HG03196 (cell line): Measurements from ENCODE around the gene TRAIP.
"Not testable (repeated sequence)": the region's sequence is repeated elsewhere in the genome, so short reads cannot be mapped to it uniquely, and the experiment has no call there.

Source experiments
- ATAC-seq: cut with Tn5 transposase; IDR thresholded peaks from one replicate; pipeline ENCODE4 v1.9.1; 2021; ENCODE audit not compliant: unreplicated experiment

Gene TRAIP

GRCh38 chr3:49831341-49831740, 25.0 kb downstream of the TRAIP start:
- ATAC-seq: no peak

GRCh38 chr3:49826016-49826415, 30.3 kb downstream of the TRAIP start:
- no peak for ATAC-seq

- not testable (repeated sequence) for ATAC-seq
These were observed 33.2 kb downstream of the TRAIP start for GRCh38 chr3:49823131-49823530.

GRCh38 chr3:49813497-49814174, 42.7 kb downstream of the TRAIP start, which contains the start of gene UBA7:
UBA7 (minus strand) TSS chr3:49813953; CDS start chr3:49813787, 166 bp downstream.
- ATAC-seq: no peak

- no peak for ATAC-seq
These were observed 43.4 kb downstream of the TRAIP start for GRCh38 chr3:49812916-49813496.

- no peak for ATAC-seq
These were observed 48.8 kb downstream of the TRAIP start for GRCh38 chr3:49807431-49808114.

GRCh38 chr3:49806850-49807249, 49.5 kb downstream of the TRAIP start:
- ATAC-seq: no peak

GRCh38 chr3:49805897-49806701, 50.3 kb downstream of the TRAIP start:
- no peak for ATAC-seq

- no peak for ATAC-seq
These were observed 51.0 kb downstream of the TRAIP start for GRCh38 chr3:49805367-49805782.

GRCh38 chr3:49804141-49805041, 52.0 kb downstream of the TRAIP start:
- no peak for ATAC-seq

GRCh38 chr3:49803465-49804140, 52.8 kb downstream of the TRAIP start:
- peak; percentile 13 for ATAC-seq

- peak; percentile 50 for ATAC-seq
These were observed 53.5 kb downstream of the TRAIP start, which contains the start of gene INKA1 for GRCh38 chr3:49802719-49803464. INKA1 (plus strand) TSS chr3:49803261; CDS start chr3:49803393, 132 bp downstream.

GRCh38 chr3:49801160-49801559, 55.2 kb downstream of the TRAIP start:
- no peak for ATAC-seq

GRCh38 chr3:49799761-49800160, 56.6 kb downstream of the TRAIP start, which contains the start of gene CDHR4:
CDHR4 (minus strand) TSS chr3:49799873; CDS start chr3:49799812, 61 bp downstream.
- no peak for ATAC-seq

GRCh38 chr3:49799105-49799504, 57.3 kb downstream of the TRAIP start:
- no peak for ATAC-seq

- no peak for ATAC-seq
These were observed 61.1 kb downstream of the TRAIP start for GRCh38 chr3:49794926-49795905.

GRCh38 chr3:49794431-49794830, 61.9 kb downstream of the TRAIP start:
- no peak for ATAC-seq
